Measurements from ENCODE around the gene TBCEL. TPM values are rescaled to one million over a fixed set of nuclear protein-coding genes. Genes with fewer than 3 reads are reported as not detected.
"Not testable (repeated sequence)": the region's sequence is repeated elsewhere in the genome, so short reads cannot be mapped to it uniquely, and the experiment has no call there.

Gene TBCEL
- total RNA-seq, 2 donors from 2014 or later: 15.2 to 15.9 TPM

DNA sequence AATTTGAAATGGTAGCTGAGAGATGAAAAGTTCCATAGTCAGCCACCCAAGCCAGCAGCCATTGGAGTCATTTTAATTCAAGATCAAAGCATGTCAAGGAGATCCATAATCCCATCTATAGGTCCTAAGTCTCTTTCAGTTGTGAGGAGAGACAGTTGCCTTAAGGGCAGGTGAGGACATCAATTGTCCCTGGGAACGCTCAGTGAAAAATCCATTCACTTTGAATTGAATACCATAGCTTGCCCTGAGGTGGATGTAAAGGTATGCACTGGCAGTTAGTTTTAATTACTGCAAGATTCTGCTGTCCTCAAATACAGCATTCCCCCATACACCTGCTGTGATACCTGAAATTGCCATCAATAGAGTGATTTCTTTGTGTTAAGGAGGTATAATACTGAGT lies 25.3 kb upstream of the TBCEL start:
- H3K4me1 Mint-ChIP-seq (ENCODE audit: low read depth in 2 of 2): no peaks in the 10 kb centered on the region
- ATAC-seq (no peak), DNase-seq (ENCODE audit: low spot score) (no peak)
- H3K27ac Mint-ChIP-seq: no peak overlapping the region
- H3K36me3 Mint-ChIP-seq: no peaks in the 10 kb centered on the region
- H3K9me3 Mint-ChIP-seq: no peaks in the 10 kb centered on the region
- H3K27me3 Mint-ChIP-seq: peaks cover 17 to 36% of the 10 kb centered on the region in 2 donors
- H3K4me3 Mint-ChIP-seq: no peak overlapping the region

DNA sequence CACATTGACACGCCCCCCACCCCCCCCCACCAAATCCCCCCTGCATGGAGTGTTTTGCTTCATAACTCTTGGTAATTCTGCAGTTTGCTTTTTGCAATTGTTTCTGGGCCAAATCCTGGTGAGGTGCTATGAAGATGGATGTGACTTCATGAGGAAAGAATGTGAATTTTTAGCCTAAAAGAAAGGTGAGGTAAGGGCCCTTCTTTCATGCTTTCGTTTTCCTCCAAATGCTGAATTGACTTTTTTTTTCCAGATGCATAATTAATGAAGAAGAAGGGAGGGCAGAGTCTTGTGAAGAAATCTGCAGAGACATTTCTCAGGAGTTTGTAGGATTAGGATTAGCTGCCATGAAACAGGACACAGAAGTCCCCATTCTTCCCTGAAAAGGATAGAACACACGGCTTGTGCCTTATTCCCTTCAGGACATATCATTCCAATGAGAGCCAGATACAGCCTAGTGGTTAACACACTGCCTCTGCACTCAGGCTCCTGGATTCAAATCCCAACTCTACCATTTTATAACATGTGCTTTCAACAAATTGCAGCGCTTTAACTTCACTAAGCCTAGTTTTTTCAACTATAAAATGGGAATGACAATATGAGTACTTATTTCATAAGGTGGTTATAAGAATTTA lies 19.6 kb upstream of the TBCEL start:
- H3K4me3 Mint-ChIP-seq: no peak overlapping the region
- peaks cover 4% of the 10 kb centered on the region for H3K9me3 Mint-ChIP-seq
- no peak overlapping the region for H3K27ac Mint-ChIP-seq
- H3K27me3 Mint-ChIP-seq: peaks cover 36 to 44% of the 10 kb centered on the region in 2 donors
- no peaks in the 10 kb centered on the region for H3K4me1 Mint-ChIP-seq (ENCODE audit: low read depth in 2 of 2)
- DNase-seq (ENCODE audit: low spot score) (no peak), ATAC-seq (no peak)
- no peaks in the 10 kb centered on the region for H3K36me3 Mint-ChIP-seq

GRCh38 chr11:121006922-121007321 lies 17.0 kb upstream of the TBCEL start:
- Mint-ChIP-seq H3K27ac (no peak overlapping the region), H3K27me3 (peaks cover 40 to 49% of the 10 kb centered on the region in 2 donors), H3K4me3 (no peak overlapping the region), H3K36me3 (no peaks in the 10 kb centered on the region), H3K9me3 (peaks cover 4% of the 10 kb centered on the region), H3K4me1 (ENCODE audit: low read depth in 2 of 2) (no peaks in the 10 kb centered on the region)
- DNase-seq (ENCODE audit: low spot score) (no peak), ATAC-seq (no peak)

GRCh38 chr11:121008551-121008950 lies 15.4 kb upstream of the TBCEL start:
- Mint-ChIP-seq H3K4me3 (no peak overlapping the region), H3K27me3 (peaks cover 36 to 42% of the 10 kb centered on the region in 2 donors), H3K36me3 (no peaks in the 10 kb centered on the region), H3K4me1 (ENCODE audit: low read depth in 2 of 2) (no peaks in the 10 kb centered on the region), H3K27ac (no peak overlapping the region), H3K9me3 (peaks cover 4% of the 10 kb centered on the region)
- no peak for DNase-seq (ENCODE audit: low spot score)
- no peak for ATAC-seq

DNA sequence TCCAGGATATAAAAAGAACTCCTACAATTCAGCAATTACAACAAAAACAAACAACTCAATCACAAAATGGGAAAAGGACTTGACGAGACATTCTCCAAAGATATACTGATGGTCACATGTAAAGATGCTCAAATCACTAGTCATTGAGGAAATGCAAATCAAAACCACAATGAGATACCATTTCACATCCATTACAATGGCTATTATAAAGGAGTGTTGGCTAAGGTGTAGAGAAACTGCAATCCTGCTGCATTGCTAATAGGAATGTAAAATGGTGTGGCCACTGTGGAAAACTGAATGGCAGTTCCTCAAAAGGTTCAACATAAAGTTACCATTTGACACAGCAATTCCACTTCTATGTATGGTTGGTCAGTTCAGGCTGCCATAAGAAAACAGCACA lies 11.8 kb upstream of the TBCEL start:
- peaks cover 30 to 40% of the 10 kb centered on the region in 2 donors for H3K27me3 Mint-ChIP-seq
- H3K4me1 Mint-ChIP-seq (ENCODE audit: low read depth in 2 of 2): no peaks in the 10 kb centered on the region
- DNase-seq (ENCODE audit: low spot score) (no peak), ATAC-seq (no peak)
- H3K27ac Mint-ChIP-seq: no peak overlapping the region
- no peaks in the 10 kb centered on the region for H3K36me3 Mint-ChIP-seq
- H3K4me3 Mint-ChIP-seq: no peak overlapping the region
- H3K9me3 Mint-ChIP-seq: no peaks in the 10 kb centered on the region

- DNase-seq (ENCODE audit: low spot score): no peak
- Mint-ChIP-seq H3K36me3 (no peaks in the 10 kb centered on the region), H3K4me3 (no peak overlapping the region), H3K4me1 (ENCODE audit: low read depth in 2 of 2) (peaks cover 5 to 7% of the 10 kb centered on the region in 2 donors), H3K27ac (no peak overlapping the region), H3K9me3 (no peaks in the 10 kb centered on the region), H3K27me3 (peaks cover 12 to 19% of the 10 kb centered on the region in 2 donors)
- ATAC-seq: no peak
These were observed 5.2 kb upstream of the TBCEL start for GRCh38 chr11:121018746-121019145.

- DNase-seq (ENCODE audit: low spot score); H3K4me3 Mint-ChIP-seq; ATAC-seq; H3K9me3 Mint-ChIP-seq; H3K36me3 Mint-ChIP-seq; H3K27ac Mint-ChIP-seq: not testable (repeated sequence)
- Mint-ChIP-seq H3K27me3 (peaks cover 7 to 13% of the 10 kb centered on the region in 2 donors), H3K4me1 (ENCODE audit: low read depth in 2 of 2) (peaks cover 21 to 22% of the 10 kb centered on the region in 2 donors)
These were observed 2.2 kb upstream of the TBCEL start for GRCh38 chr11:121021718-121022117.

- no peak for DNase-seq (ENCODE audit: low spot score)
- no peaks in the 10 kb centered on the region for H3K36me3 Mint-ChIP-seq
- no peak for ATAC-seq
- H3K4me3 Mint-ChIP-seq: peak overlapping the region; percentile 83
- H3K4me1 Mint-ChIP-seq (ENCODE audit: low read depth in 2 of 2): peaks cover 28 to 31% of the 10 kb centered on the region in 2 donors
- H3K27me3 Mint-ChIP-seq: peaks cover 0 to 3% of the 10 kb centered on the region in 2 donors
- H3K27ac Mint-ChIP-seq: peak overlapping the region; percentile 63 to 79
- no peaks in the 10 kb centered on the region for H3K9me3 Mint-ChIP-seq
These were observed 1.1 kb downstream of the TBCEL start for GRCh38 chr11:121024989-121025388.

- Mint-ChIP-seq H3K9me3 (no peaks in the 10 kb centered on the region), H3K27me3 (no peaks in the 10 kb centered on the region), H3K36me3 (no peaks in the 10 kb centered on the region), H3K27ac (no peak overlapping the region), H3K4me3 (no peak overlapping the region), H3K4me1 (ENCODE audit: low read depth in 2 of 2) (peaks cover 27 to 30% of the 10 kb centered on the region in 2 donors)
- DNase-seq (ENCODE audit: low spot score) (no peak), ATAC-seq (no peak)
These were observed 5.3 kb downstream of the TBCEL start for GRCh38 chr11:121029153-121029552.

DNA sequence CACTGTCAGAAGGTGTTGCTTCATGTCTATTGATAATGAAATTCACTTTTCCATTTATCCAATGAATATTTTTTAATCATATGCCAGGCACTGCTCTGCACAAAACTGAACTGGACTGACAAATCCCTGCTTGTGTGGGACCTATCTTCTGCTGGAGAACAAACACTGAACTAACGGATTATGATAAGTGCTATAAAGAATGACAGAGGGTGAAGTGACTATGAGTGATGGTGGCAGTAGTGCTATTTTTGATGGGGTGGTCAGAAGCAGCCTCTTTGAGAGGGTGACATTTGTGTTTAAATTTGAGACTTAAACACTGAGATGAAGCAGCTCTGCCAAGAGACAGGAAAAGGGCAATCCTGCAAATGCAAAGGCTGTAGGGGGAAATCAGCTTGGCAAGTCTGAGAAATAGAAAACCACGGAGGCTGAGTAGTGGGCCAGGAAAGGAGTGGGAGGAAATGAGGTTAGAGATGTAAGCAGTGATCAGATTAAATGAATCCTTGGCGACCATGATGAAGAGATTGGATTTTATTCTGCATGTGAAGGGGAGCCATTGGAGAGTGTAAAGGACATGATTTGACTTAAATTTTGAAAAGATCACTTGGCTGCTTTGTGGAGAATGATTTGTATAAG lies 6.0 kb downstream of the TBCEL start:
- peaks cover 19 to 24% of the 10 kb centered on the region in 2 donors for H3K4me1 Mint-ChIP-seq (ENCODE audit: low read depth in 2 of 2)
- DNase-seq (ENCODE audit: low spot score): no peak
- H3K9me3 Mint-ChIP-seq: no peaks in the 10 kb centered on the region
- no peak overlapping the region for H3K27ac Mint-ChIP-seq
- no peak overlapping the region for H3K4me3 Mint-ChIP-seq
- H3K27me3 Mint-ChIP-seq: no peaks in the 10 kb centered on the region
- ATAC-seq: no peak
- H3K36me3 Mint-ChIP-seq: no peaks in the 10 kb centered on the region

- no peak for DNase-seq (ENCODE audit: low spot score)
- no peak for ATAC-seq
- no peak overlapping the region for H3K4me3 Mint-ChIP-seq
- no peaks in the 10 kb centered on the region for H3K36me3 Mint-ChIP-seq
- H3K9me3 Mint-ChIP-seq: no peaks in the 10 kb centered on the region
- no peaks in the 10 kb centered on the region for H3K27me3 Mint-ChIP-seq
- no peak overlapping the region for H3K27ac Mint-ChIP-seq
- peaks cover 24 to 28% of the 10 kb centered on the region in 2 donors for H3K4me1 Mint-ChIP-seq (ENCODE audit: low read depth in 2 of 2)
These were observed 7.3 kb downstream of the TBCEL start for GRCh38 chr11:121031167-121031566.

GRCh38 chr11:121031648-121032047 lies 7.7 kb downstream of the TBCEL start:
- not testable (repeated sequence) for DNase-seq (ENCODE audit: low spot score); H3K27me3 Mint-ChIP-seq; H3K36me3 Mint-ChIP-seq; ATAC-seq; H3K27ac Mint-ChIP-seq; H3K9me3 Mint-ChIP-seq; H3K4me3 Mint-ChIP-seq
- peaks cover 29 to 32% of the 10 kb centered on the region in 2 donors for H3K4me1 Mint-ChIP-seq (ENCODE audit: low read depth in 2 of 2)

- H3K27me3 Mint-ChIP-seq: no peaks in the 10 kb centered on the region
- no peaks in the 10 kb centered on the region for H3K36me3 Mint-ChIP-seq
- H3K27ac Mint-ChIP-seq: no peak overlapping the region
- no peaks in the 10 kb centered on the region for H3K9me3 Mint-ChIP-seq
- ATAC-seq: no peak
- no peak overlapping the region for H3K4me3 Mint-ChIP-seq
- DNase-seq (ENCODE audit: low spot score): no peak
- H3K4me1 Mint-ChIP-seq (ENCODE audit: low read depth in 2 of 2): peaks cover 32 to 38% of the 10 kb centered on the region in 2 donors
These were observed 8.6 kb downstream of the TBCEL start for GRCh38 chr11:121032546-121032945.

GRCh38 chr11:121033635-121034034 lies 9.7 kb downstream of the TBCEL start:
- H3K4me1 Mint-ChIP-seq (ENCODE audit: low read depth in 2 of 2): peaks cover 32 to 38% of the 10 kb centered on the region in 2 donors
- no peak overlapping the region for H3K4me3 Mint-ChIP-seq
- no peaks in the 10 kb centered on the region for H3K9me3 Mint-ChIP-seq
- ATAC-seq (no peak), DNase-seq (ENCODE audit: low spot score) (no peak)
- H3K36me3 Mint-ChIP-seq: no peaks in the 10 kb centered on the region
- no peak overlapping the region for H3K27ac Mint-ChIP-seq
- H3K27me3 Mint-ChIP-seq: no peaks in the 10 kb centered on the region

Data from natural killer cell treated with Interleukin-12 subunit alpha and Interleukin-12 subunit beta and Interleukin-15 and Interleukin-18, amount 100 ng/mL, for 72 hours (primary cell).